Endothelial cell of coronary artery (primary cell): ENCODE measurements around the gene DNAL4. TPM values are rescaled to one million over a fixed set of nuclear protein-coding genes. Genes with fewer than 3 reads are reported as not detected.

Experiments
- total RNA-seq: library from RNA; depleted of rRNA; stranded (reverse); fragments of >200 nt; gene quantifications from 2 replicates; pipeline ENCODE4 v1.2.3, GENCODE V29; 2014

The DNAL4 gene, protein sequence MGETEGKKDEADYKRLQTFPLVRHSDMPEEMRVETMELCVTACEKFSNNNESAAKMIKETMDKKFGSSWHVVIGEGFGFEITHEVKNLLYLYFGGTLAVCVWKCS
- 14.2 and 15.2 TPM in 2 replicates for total RNA-seq

DNA sequence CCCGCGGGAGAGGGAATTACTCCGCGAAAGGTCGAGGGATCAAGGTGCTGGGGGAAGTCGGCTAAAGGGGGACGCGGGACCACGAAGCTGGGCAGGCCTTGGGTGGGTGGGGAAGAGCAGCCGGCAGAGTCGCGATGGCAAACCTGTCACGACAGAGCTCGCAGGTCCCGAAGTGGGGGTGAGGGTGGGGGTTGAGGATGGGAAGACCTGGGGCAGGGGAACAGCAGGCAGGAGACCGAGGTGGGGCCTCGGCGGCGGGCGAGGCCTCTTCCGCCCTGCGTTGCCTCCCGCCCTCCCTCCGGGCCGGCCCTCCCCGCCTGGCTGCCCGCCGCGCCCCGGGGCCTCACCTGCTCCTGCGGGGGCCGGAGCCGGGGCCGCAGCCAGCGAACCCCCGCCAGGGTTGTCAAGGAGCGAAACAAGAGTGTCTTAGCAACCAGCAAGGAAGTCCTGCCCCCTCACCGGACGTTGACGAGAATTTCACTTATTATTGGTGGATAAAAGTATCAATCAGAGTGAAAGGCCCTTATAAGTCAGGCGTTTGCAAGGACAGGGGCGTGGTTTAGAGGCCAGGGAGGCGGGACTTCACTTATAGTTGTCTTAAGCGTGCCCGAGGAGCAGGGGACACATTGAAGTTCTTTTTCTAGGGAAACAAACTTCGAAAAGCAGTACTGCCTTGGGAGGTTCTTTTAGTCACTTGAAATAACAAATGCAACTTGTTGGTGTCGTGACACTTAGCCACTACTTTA lies at the start of gene DNAL4:
DNAL4 (minus strand) TSS at position 423 of the 746 bp plus-strand sequence. CDS start 11,412 bp downstream, outside the sequence.

DNA sequence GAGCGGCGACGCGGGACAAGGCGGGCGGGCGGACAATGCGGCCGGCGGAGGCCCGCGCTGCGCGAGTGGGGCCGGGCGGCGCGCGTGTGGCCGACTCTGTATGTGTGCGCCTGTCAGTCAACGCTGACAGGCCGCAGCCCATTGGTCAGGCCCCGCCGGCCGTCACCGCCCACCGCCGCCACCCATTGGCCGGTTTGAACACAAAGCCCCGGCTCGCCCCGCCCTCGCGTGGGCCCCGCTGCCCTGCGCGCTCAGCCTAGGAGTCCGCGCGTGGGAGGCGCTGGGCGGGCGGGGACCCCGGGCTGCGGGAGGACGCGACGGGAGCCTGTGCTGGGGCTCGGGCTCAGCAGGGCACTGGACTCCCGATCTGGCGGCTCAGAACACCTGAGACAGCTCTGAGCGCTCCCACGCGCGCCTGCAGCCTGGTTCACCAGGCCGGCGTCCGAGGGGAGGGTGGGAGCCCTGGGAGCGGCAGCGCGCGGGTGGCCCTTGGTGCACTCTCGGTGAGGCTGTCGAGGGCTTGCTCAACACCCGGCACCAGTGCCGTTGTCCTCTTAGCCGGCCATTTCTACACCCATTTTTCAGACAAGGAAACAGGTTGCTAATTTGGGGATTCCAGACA lies 37.9 kb downstream of the DNAL4 start, which contains the start of gene SUN2:
SUN2 (minus strand) TSS at position 88 of the 622 bp plus-strand sequence. CDS start 3,370 bp downstream, outside the sequence.

Other genes with a start within 250 kb of the DNAL4 start
- gene DMC1, start 224.0 kb downstream of the DNAL4 start, total RNA-seq: 0.94 and 1.6 TPM in 2 replicates
- 0.72 and 2.1 TPM in 2 replicates for gene FAM227A, start 137.8 kb downstream of the DNAL4 start, total RNA-seq
- 21.8 and 23.3 TPM in 2 replicates for gene CBY1, start 137.5 kb downstream of the DNAL4 start, total RNA-seq
- gene TOMM22, start 112.2 kb downstream of the DNAL4 start, total RNA-seq: 73.9 and 100 TPM in 2 replicates
- gene JOSD1, start 93.2 kb downstream of the DNAL4 start, total RNA-seq: 56.3 and 61.4 TPM in 2 replicates
- 26.9 and 39.2 TPM in 2 replicates for gene GTPBP1, start 88.2 kb downstream of the DNAL4 start, total RNA-seq
- gene SUN2, start 38.1 kb downstream of the DNAL4 start, total RNA-seq: 80.3 and 114 TPM in 2 replicates
- 0.18 and 0.47 TPM in 2 replicates for gene NPTXR, start 49.9 kb upstream of the DNAL4 start, total RNA-seq
- 25.9 and 30.3 TPM in 2 replicates for gene CBX6, start 78.1 kb upstream of the DNAL4 start, total RNA-seq
- not detected in 2 replicates for gene APOBEC3A, start 163.5 kb upstream of the DNAL4 start, total RNA-seq
- 0.38 and 1.3 TPM in 2 replicates for gene APOBEC3B, start 188.2 kb upstream of the DNAL4 start, total RNA-seq
- 1.7 and 2.2 TPM in 2 replicates for gene APOBEC3C, start 220.1 kb upstream of the DNAL4 start, total RNA-seq
- gene APOBEC3D, start 227.0 kb upstream of the DNAL4 start, total RNA-seq: 0.18 and 1.0 TPM in 2 replicates
- 4.0 and 5.2 TPM in 2 replicates for gene APOBEC3F, start 246.7 kb upstream of the DNAL4 start, total RNA-seq